ENCODE data around the gene NMS.

The NMS gene

DNA sequence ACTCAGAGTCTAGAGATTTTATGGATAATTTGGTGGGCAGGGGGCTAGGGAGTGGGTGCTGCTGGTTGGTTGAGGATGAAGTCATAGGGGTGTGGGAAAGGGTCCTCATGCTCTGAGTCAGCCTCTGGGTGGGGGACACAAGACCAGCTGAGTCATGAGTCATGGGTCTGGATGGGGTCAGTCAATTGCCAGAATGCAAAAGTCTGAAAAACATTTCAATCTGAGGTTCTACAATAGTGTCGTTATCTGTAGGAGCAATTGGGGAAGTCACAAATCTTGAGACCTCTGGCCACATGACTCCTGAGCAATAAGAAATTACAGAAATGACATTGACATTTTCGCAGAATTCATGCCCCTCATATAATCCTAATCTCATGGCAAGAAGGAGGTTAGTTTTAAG lies 15.1 kb downstream of the NMS start:
- DNase-seq (ENCODE audit: low read depth): no peak

GRCh38 chr2:100494712-100495111 lies 24.4 kb downstream of the NMS start:
- DNase-seq (ENCODE audit: low read depth): no peak

GRCh38 chr2:100502782-100503181 lies 32.5 kb downstream of the NMS start:
- no peak for DNase-seq (ENCODE audit: low read depth)

DNA sequence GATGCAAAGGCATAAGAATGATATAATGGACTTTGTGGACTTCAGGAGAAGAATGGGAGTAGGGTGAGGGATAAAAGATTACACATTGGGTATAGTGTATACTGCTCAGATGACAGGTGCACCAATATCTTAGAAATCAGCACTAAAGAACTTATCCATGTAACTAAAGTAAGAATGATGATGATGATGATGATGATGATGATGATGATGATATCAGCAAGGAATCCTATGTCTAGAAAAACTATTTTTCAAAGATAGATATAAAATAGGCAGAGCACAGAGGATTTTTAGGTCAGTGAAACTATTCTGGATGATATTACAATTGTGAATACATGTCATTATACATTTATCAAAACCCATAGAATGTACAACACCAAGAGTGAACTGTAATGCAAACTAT lies 34.3 kb downstream of the NMS start:
- no peak for DNase-seq (ENCODE audit: low read depth)

GRCh38 chr2:100509066-100509465 lies 38.8 kb downstream of the NMS start:
- DNase-seq (ENCODE audit: low read depth): no peak

DNA sequence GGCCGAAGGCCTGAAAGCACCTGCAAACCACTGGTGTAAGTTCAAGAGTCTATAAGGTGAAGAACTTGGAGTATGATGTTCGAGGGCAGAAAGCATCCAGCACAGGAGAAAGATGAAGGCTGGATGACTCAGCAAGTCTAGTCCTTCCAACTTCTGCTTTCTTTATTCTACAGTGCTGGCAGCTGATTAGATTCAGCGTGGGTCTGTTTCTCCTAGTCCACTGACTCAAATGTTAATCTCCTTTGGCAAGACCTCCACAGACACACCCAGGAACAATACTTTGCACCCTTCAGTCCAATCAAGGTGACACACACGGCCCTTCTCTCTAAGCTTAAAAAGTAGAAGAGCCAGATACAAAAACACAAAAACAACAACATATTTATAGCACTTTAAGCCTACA lies 43.4 kb downstream of the NMS start:
- DNase-seq (ENCODE audit: low read depth): no peak

DNA sequence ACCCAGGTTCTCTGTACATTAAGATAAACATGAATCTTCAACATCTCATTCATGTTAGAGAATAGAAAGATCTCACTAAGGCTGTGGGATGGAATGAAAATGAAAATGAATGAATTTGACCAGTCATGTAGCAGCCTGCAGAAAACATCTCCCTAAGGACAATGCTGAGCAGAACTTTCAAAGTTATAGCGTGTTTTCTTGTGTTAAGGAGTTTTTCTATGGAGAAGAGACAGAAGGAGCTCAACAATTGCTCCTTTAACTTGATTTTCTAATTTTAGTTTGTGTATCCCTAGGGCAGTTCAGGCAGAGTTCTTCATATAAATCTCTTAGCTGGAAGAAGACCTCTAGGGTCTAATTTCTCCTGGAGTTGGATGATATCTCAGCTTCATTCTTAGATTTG lies 47.3 kb downstream of the NMS start:
- DNase-seq (ENCODE audit: low read depth): no peak

GRCh38 chr2:100518801-100519200 lies 48.5 kb downstream of the NMS start:
- peak; percentile 30 for DNase-seq (ENCODE audit: low read depth)

- peak; percentile 57 for DNase-seq (ENCODE audit: low read depth)
Observed at GRCh38 chr2:100520224-100520623, 49.9 kb downstream of the NMS start.

- no peak for DNase-seq (ENCODE audit: low read depth)
Observed at GRCh38 chr2:100522430-100522829, 52.1 kb downstream of the NMS start.

DNA sequence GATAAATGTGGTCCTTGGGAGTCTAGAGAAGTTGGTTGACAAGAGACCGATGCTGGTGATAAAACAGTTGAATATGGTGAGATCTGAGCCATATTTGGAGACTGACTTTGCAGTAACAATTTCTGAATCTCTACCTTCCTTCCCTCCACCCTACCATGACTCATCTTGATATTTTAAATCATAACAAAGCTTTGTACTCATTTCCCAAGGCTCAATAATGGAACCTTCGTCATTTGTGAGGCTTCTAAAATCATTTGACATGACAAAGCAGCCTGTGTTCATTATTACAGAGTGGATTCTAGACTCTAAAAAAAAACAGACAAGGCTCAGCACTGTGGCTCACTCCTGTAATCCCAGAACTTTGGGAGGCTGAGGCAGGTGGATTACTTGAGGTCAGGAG lies 54.0 kb downstream of the NMS start:
- peak; percentile 58 for DNase-seq (ENCODE audit: low read depth)

- DNase-seq (ENCODE audit: low read depth): no peak
Observed at GRCh38 chr2:100526868-100527267, 56.6 kb downstream of the NMS start.

- no peak for DNase-seq (ENCODE audit: low read depth)
Observed at GRCh38 chr2:100527440-100528015, 57.2 kb downstream of the NMS start.

GRCh38 chr2:100529176-100529575 lies 58.9 kb downstream of the NMS start:
- no peak for DNase-seq (ENCODE audit: low read depth)

- DNase-seq (ENCODE audit: low read depth): peak; percentile 33
Observed at GRCh38 chr2:100529900-100530299, 59.6 kb downstream of the NMS start.
